Gastrocnemius medialis (tissue), 4 donors: ENCODE data around the gene TEFM.

Source experiments
- POLR2A ChIP-seq, 2 donors: fragments of 450-650 bp; IDR thresholded peaks; one replicate each; pipeline ENCODE4 v1.6.1; 2017; ENCODE audit warnings: antibody characterized with exemption in 2 of 2, mild to moderate bottlenecking in 2 of 2, moderate library complexity in 2 of 2
- TF ChIP-seq, protein P1 (sequence below), 5 experiments: fragments of 450-650 bp in 3 of 5; fragments of 200-600 bp in 2 of 5; sonication (generic) in 2 of 5; IDR thresholded peaks in 4 of 5; conservative IDR thresholded peaks in 1 of 5; 1 replicate in 4 of 5; 2 replicates in 1 of 5; pipeline ENCODE4 v1.5.1; 2016 to 2019; ENCODE audit warnings: antibody characterized with exemption in 5 of 5, mild to moderate bottlenecking in 3 of 5, moderate library complexity in 3 of 5

DNA sequence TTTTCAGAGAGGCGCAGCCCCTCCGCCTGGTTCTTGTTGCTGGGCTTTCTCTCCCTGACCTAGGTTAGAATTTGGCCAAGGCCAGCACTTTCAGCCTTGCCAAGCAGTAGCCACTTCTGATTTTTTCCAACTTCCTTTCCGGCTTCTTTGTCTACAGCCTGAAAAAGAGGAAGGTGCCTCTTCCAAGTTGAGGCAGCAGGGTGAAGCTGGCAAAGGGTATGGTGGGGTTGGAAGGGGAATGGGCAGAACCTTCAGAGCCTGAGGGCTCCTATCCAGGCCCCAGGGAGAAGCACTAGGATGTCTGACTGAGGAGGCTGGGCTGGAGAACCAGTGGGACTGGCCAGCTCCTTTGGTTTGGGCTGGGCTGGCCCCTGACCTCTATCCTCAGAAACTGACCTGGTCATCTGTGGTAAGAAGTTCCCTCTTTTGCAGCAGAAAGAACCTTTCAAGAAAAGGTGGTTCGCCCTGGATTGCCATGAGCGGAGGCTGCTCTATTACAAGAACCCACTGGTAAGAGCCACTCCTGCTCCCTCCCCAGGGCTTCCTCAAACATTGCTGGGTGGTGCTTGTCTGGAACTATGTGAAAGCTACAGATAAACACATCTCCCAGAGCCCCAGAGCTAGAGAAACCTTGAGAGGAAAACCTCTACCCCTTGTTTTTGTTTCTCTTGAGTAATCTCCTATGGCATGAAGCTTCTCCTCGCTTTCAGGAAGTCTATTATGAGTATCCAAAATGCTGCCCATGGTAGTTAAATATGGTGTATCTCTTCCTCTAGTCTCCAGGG, 48.2 kb upstream of the TEFM start:
- TF ChIP-seq, protein P1, sequence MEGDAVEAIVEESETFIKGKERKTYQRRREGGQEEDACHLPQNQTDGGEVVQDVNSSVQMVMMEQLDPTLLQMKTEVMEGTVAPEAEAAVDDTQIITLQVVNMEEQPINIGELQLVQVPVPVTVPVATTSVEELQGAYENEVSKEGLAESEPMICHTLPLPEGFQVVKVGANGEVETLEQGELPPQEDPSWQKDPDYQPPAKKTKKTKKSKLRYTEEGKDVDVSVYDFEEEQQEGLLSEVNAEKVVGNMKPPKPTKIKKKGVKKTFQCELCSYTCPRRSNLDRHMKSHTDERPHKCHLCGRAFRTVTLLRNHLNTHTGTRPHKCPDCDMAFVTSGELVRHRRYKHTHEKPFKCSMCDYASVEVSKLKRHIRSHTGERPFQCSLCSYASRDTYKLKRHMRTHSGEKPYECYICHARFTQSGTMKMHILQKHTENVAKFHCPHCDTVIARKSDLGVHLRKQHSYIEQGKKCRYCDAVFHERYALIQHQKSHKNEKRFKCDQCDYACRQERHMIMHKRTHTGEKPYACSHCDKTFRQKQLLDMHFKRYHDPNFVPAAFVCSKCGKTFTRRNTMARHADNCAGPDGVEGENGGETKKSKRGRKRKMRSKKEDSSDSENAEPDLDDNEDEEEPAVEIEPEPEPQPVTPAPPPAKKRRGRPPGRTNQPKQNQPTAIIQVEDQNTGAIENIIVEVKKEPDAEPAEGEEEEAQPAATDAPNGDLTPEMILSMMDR (IDR thresholded peaks at IDR 0.05 in 4 of 5, conservative IDR thresholded peaks at IDR 0.05 in 1 of 5) = no peak
- no peak for TF ChIP-seq POLR2A (IDR thresholded peaks at IDR 0.05)
